A673 (cell line): Measurements from ENCODE around the gene C16orf82. TPM values are rescaled to one million over a fixed set of nuclear protein-coding genes. Genes with fewer than 3 reads are reported as not detected.

Source experiments
- BruUV-seq: library from RNA; stranded (reverse); fragments of 400-500 nt; replicated peaks from 2 replicates; lab custom pipeline; 2021; lab: Mats Ljungman, UMichigan
- CTCF ChIA-PET: fragments of 300-600 bp; sonication (Branson Sonifier 250); formaldehyde crosslinking; loops from one replicate; lab custom pipeline; 2022; ENCODE audit warnings: antibody characterized with exemption; lab: Charles Lee
- POLR2A ChIA-PET: fragments of 300-600 bp; sonication (Branson Sonifier 250); formaldehyde crosslinking; loops from one replicate; lab custom pipeline; 2022; ENCODE audit warnings: antibody characterized with exemption; ENCODE audit not compliant: low non-redundant PET; lab: Charles Lee
- DNase-seq: peaks from one replicate; pipeline ENCODE4 v3.0.0-alpha.2; 2015; ENCODE audit warnings: low spot score
- H3K27ac ChIP-seq: fragments of 200-600 bp; sonication (generic); 2 replicates; pipeline ENCODE4 v1.5.1; 2016; ENCODE audit warnings: mixed run types, low read depth, mild to moderate bottlenecking, mixed read lengths, antibody characterized with exemption, low read length; ENCODE audit not compliant: poor library complexity, severe bottlenecking
- H3K27me3 ChIP-seq: fragments of 200-600 bp; sonication (generic); replicated peaks from 2 replicates; pipeline ENCODE4 v1.6.1; 2017; ENCODE audit warnings: mixed run types, low read depth, mild to moderate bottlenecking, mixed read lengths, antibody characterized with exemption, low read length; ENCODE audit not compliant: insufficient read depth, poor library complexity
- H3K36me3 ChIP-seq: fragments of 200-600 bp; sonication (generic); 2 replicates; pipeline ENCODE4 v1.6.1; 2016; ENCODE audit warnings: mixed run types, mild to moderate bottlenecking, mixed read lengths, antibody characterized with exemption, low read length; ENCODE audit not compliant: insufficient read depth, poor library complexity, severe bottlenecking
- H3K4me1 ChIP-seq: fragments of 200-600 bp; sonication (generic); 2 replicates; pipeline ENCODE4 v1.6.1; 2017; ENCODE audit warnings: mixed run types, mild to moderate bottlenecking, mixed read lengths, antibody characterized with exemption, low read length; ENCODE audit not compliant: insufficient read depth, poor library complexity, severe bottlenecking
- H3K4me3 ChIP-seq: fragments of 200-600 bp; sonication (generic); 2 replicates; pipeline ENCODE4 v1.5.1; 2016; ENCODE audit warnings: low read depth, mixed run types, mild to moderate bottlenecking, mixed read lengths, low read length; ENCODE audit not compliant: poor library complexity, severe bottlenecking
- H3K9me3 ChIP-seq: fragments of 200-600 bp; sonication (generic); 2 replicates; pipeline ENCODE4 v1.6.1; 2016; ENCODE audit warnings: mixed run types, low read depth, mild to moderate bottlenecking, mixed read lengths, antibody characterized with exemption, low read length; ENCODE audit not compliant: poor library complexity, severe bottlenecking
- EZH2 ChIP-seq: fragments of 200-600 bp; sonication (generic); IDR thresholded peaks from 2 replicates; pipeline ENCODE4 v1.6.1; 2017; ENCODE audit warnings: borderline replicate concordance, low read depth, mild to moderate bottlenecking, mixed read lengths, antibody characterized with exemption, low read length; ENCODE audit not compliant: poor library complexity, severe bottlenecking
- intact Hi-C: fragments of 100-400 bp; cut with micrococcal nuclease; formaldehyde crosslinking; loops from one replicate; pipeline ENCODE4 v1.10.0; 2022; ENCODE audit not compliant: unreplicated experiment
- total RNA-seq: library from RNA; stranded (reverse); gene quantifications from 2 replicates; pipeline ENCODE4 v1.2.3, GENCODE V29; 2021
- TF ChIP-seq, protein P1 (sequence below): fragments of 300-800, 200-600 bp; sonication (generic); conservative IDR thresholded peaks from 2 replicates; pipeline ENCODE4 v1.5.1; 2017; ENCODE audit warnings: low read depth, mild to moderate bottlenecking, antibody characterized with exemption, low read length, moderate library complexity, mixed read lengths

C16orf82 gene
- total RNA-seq, 1 experiment from 2014 or later = not detected

DNA sequence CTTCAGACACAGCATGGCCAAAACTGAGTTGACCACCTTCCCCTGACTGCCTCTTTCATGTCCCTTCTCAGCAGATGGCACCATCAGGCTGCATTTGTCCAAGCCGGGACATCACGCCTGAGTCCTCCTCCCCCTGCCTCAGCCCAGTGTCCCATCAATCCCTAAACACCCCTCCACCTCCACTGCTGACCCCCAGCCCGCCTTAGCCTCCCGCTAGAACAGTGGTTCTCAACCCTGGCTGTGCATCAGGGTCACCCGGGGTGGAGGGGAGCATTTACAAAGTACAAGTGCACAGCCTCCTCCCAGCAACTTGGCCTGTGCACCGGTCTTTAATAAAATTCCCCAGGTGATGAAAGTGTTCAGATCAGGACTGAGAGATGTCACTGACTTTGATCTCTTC, 4.0 kb downstream of the C16orf82 start:
- no peak for DNase-seq
- Histone ChIP-seq H3K4me1 (no peaks in the 10 kb centered on the region), H3K36me3 (no peaks in the 10 kb centered on the region), H3K27ac (no peak overlapping the region), H3K4me3 (no peak overlapping the region), H3K9me3 (no peaks in the 10 kb centered on the region), H3K27me3 (no peaks in the 10 kb centered on the region)
- TF ChIP-seq EZH2 = no peak
- TF ChIP-seq, protein P1, sequence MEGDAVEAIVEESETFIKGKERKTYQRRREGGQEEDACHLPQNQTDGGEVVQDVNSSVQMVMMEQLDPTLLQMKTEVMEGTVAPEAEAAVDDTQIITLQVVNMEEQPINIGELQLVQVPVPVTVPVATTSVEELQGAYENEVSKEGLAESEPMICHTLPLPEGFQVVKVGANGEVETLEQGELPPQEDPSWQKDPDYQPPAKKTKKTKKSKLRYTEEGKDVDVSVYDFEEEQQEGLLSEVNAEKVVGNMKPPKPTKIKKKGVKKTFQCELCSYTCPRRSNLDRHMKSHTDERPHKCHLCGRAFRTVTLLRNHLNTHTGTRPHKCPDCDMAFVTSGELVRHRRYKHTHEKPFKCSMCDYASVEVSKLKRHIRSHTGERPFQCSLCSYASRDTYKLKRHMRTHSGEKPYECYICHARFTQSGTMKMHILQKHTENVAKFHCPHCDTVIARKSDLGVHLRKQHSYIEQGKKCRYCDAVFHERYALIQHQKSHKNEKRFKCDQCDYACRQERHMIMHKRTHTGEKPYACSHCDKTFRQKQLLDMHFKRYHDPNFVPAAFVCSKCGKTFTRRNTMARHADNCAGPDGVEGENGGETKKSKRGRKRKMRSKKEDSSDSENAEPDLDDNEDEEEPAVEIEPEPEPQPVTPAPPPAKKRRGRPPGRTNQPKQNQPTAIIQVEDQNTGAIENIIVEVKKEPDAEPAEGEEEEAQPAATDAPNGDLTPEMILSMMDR = no peak
- BruUV-seq = no TSS peak
- intact Hi-C loops = no loop called here
- ChIA-PET CTCF (no interaction called here), POLR2A (no interaction called here)

DNA sequence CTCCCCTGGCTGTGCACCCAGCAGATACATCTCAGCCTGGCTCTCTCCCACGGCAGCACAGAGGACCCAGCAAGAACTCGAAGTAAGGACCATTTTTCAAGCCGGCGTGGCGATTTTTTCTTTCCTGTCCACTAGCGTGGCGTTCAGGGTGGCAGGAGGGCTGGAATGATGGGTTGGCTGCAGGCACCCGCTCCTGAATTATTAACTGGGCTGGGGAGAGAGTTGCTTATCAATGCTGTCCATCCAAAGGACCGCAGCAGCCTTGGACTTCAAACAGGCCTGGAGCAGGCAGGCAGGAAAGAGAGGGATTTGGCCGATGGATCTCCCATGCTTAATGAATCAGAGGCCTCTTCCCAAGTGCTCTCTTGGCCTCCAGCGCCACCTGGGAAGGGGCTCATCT, 7.0 kb downstream of the C16orf82 start:
- DNase-seq = no peak
- no peak overlapping the region for H3K27ac ChIP-seq
- no peaks in the 10 kb centered on the region for H3K4me1 ChIP-seq
- TF ChIP-seq EZH2 = no peak
- TF ChIP-seq, protein P1 = no peak
- no peaks in the 10 kb centered on the region for H3K27me3 ChIP-seq
- ChIA-PET POLR2A (no interaction called here), CTCF (no interaction called here)
- H3K4me3 ChIP-seq = no peak overlapping the region
- no peaks in the 10 kb centered on the region for H3K36me3 ChIP-seq
- no TSS peak for BruUV-seq
- H3K9me3 ChIP-seq = no peaks in the 10 kb centered on the region
- intact Hi-C loops = no loop called here

DNA sequence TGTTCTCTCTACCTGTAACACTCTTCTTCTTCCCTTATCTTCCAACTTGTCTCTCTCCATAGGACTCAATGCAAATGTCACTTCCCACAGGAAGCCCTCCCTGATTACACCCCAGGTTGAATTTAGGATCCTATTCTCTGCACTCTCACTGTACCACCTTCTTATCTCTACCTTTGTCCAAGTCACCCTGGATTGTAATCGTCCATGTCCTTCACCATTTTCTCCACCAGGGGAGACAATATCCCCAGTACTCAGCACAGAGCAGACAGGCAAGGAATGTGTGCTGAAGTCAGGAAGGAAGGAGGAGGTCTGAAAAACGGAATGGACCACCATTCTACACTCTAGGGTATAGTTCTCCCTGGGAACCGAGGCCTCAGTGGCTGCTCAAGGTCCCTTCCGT, 14.2 kb downstream of the C16orf82 start:
- no TSS peak for BruUV-seq
- CTCF ChIA-PET = no interaction called here

More for the DNA sequence above, 14.2 kb downstream of the C16orf82 start:
- POLR2A ChIA-PET = no interaction called here
- DNase-seq = peak; percentile 17
- no peaks in the 10 kb centered on the region for H3K9me3 ChIP-seq
- no peaks in the 10 kb centered on the region for H3K27me3 ChIP-seq
- H3K4me3 ChIP-seq = no peak overlapping the region
- no peaks in the 10 kb centered on the region for H3K36me3 ChIP-seq
- TF ChIP-seq, protein P1 = peak; percentile 54
- TF ChIP-seq EZH2 = no peak
- H3K4me1 ChIP-seq = no peaks in the 10 kb centered on the region
- no peak overlapping the region for H3K27ac ChIP-seq
- intact Hi-C loops = no loop called here
